ENCODE data around the gene SIRPA.

Gene SIRPA

DNA sequence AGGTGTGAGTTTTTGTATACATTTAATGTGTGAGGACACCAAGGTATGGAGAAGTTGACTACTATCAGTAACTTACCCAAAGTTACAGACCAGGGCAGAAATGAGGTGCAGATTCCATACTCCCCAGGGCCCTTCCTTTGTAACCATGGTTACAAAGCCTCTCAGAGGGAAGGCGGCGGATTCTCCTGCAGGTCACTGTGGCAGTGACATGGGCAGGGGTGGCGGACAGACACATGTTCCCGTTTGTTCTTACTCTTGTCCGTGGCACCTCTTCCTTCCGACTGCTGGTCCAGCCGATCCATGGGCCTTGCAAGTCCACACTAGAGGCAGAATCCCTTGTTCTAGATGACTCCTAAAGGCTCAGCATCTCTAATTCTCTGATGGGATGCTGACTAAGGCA lies 55.6 kb downstream of the SIRPA start:
- DNase-seq (ENCODE audit: low read depth) = no peak

DNA sequence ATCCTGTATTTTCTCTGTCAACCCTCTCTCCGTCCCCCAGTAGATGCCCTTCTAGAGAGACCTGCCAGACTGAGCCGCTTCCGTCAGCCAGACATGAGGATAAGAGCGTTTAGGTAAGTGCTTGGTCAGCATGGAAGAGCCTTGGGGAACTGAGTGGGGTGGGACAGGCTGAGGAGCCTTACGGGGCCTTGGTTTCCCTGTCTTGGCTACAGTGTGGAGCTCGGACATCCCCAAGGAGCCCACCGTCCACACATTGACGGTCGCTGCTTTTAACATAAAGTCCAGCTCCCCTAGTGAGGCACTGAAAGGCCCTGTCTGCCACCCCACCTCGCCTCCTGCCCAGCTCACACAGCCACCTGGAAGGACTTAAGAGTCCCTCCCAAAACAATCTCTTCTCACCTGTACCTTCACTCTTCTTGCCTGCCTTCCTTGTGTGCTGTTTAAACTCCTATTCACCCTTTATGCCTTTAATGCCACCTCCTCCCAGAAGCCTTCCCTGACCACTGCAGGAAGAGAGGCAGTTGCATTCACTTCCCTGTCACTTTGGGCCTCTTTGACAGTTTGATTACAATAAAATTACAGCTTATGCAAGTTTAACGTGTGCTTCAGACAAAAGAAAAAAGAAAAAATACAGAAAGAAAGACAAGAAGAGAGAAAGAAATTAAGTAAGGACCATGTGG lies 56.4 kb downstream of the SIRPA start:
- no peak for DNase-seq (ENCODE audit: low read depth)

DNA sequence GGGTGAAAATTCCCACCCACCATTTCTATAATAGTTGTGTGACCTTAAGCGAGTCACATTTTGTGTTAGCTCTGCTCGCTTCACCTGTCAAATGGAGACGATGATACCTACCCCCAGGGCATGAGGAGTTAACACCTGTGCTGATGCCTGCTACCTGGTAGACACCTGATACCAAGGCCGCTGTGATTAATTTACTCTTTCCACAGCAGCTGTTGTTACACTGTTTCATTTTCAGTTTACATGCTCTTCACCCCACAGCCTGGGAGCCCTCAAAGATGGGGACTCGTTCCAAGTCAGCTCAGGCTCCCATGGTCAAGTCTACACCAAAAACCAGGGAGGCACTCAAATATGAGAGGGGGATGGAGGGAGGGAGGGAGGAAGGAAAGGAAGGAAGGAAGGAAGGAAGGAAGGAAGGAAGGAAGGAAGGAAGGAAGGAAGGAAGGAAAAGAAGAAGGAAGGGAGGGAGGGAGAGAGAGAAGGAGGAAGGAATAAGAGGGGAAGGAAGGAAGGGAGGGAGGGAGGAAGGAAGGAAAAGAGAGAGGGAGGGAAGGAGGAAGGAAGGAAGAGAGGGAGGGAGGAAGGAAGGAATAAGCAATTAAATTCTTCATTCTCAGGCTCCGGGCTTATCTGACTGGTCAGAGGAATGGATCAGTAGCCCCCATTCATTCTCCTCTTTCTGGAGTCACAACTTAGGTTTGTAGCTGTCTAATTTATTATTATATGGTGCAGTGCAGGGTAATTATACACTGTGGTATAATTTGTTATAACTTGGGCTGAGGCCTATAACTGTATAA lies 57.7 kb downstream of the SIRPA start:
- no peak for DNase-seq (ENCODE audit: low read depth)

DNA sequence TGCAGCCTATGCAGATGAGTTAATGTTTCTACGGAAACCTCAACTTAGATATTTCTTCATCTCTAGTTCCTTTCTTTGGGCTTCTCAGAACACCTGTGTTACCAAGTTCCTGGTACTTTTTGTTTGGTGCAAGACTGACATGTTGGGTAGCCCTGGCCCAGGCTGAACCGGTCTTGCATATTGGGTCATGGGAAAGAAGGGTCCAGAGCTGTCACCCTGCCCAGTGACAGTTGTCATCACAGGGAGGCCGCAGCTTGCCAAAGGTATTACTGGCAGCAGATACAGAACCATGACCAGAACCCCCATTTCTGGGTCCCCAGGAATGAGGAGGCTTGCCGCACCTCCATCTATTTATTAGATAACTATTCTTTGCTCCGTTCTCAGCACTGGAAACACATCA lies 58.4 kb downstream of the SIRPA start:
- DNase-seq (ENCODE audit: low read depth) = no peak

DNA sequence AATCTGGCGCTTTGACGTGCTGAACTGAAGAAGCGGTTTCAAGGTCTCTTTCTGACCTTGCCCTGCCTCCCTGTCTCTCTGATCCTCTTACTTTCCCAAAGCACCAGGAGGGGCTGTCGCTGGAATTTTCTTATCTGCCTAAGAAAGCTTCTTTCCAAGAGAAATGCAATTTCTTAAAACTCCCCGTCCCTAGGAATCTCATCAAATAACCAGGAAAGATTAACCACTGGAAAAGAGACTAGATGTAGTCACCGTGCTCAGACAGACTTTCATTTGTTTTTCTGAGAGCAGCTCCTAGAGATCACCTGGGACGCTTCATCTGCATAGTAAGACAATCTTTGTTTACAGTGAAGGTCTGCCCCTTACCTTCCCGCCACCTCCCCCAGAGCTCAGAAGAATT lies 60.0 kb downstream of the SIRPA start:
- DNase-seq (ENCODE audit: low read depth) = no peak

DNA sequence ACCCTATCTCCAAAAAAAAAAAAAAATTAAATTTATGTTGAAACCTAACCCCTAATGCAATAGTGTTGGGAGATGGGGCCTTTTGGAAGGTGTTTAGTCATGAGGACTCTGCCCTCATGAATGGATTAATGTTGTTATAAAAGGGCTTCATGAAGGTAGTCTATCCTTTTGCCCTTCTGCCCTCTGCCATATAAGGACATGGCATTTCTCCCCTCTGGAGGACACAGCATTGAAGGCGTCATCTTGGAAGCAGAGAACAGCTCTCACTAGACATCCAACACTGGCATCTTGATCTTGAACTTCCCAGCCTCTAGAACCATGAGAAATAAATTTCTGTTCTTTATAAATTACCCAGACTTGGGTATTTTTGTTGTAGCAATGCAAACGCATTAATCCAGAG lies 63.2 kb downstream of the SIRPA start:
- DNase-seq (ENCODE audit: low read depth) = no peak

DNA sequence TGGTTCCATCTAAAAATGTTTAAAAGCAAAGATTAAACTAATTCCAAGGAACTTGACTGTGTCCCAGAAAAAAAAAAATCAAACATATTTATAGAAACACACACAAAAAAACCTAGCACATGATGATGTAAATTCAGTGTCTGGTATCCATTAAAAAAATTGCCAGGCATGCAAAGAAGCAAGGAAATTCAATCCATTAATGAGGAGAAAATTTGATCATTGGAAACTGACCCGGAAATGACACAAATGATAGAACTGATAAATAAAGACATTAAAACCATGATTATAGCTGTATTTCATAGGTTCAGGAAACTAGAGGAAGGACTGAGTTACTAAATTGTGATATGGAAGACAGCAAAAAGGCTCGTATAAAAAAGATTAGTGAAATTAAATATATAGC lies 63.9 kb downstream of the SIRPA start:
- no peak for DNase-seq (ENCODE audit: low read depth)

DNA sequence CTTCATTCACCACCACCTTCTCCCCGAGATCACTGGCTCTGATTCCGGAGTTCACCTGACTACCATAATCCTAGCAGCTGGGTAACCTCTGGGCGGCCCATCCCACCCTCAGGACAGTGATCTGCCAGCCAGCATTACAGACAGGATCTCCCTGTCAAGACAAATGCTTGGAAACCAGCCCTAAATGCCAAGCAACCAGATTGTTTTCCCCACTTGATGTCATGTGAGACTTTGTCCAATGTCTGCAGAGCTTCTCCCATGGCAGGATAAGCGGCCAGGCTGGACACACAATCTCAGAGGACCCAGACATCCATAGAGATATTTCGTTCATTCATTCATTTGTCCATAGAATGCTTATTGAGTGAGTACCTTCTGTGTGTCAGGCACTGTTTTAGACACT lies 66.2 kb downstream of the SIRPA start:
- DNase-seq (ENCODE audit: low read depth) = no peak

DNA sequence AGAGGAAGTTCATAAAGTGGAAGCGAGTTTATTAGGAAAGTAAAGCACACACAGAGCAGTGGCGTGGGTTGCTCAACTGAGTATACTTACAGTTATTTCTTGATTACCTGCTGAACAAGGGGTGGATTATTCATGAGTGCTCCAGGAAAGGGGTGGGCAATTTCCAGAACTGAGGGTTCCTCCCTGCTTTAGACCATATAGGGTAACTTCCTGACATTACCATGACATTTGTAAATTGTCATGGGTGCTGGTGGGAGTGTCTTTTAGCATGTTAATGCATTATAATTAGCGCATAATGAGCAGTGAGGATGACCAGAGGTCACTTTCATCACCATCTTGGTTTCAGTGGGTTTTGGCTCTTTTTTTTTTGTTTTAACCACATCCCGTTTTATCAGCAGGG lies 68.9 kb downstream of the SIRPA start:
- no peak for DNase-seq (ENCODE audit: low read depth)

DNA sequence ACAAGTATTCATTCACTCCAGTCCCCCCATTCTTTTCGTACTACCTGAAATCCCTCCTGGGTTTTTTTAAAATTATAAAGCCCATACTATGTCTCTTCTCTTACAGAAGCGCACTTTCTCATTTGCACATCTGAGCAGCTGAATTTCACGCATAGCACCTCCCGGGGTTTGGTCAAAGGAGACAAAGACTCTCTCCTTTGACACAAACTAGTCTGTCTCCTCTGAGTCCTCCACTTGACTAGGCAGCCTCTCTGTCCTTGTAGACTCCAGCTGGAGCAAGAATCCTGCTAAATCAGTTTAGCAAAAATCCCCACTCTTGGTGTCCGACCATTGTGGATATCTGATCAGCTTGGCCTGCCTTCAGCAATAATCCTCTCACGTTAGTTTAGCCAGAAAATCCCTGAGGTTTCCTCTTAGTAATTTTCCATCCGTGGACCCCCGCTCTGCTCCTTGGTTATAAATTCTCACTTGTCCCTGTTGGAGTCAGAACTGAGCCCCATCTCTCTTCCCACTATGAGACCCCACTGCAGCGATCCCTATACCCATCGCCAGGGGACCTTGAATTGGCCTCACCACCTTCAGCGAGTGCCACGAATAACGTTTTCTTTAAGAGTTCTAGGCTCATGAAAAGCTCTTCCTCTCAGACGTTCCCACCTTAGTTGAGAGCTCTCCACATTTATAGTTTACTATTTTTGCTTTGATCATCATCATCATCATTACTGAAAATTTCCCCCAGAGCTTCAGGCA lies 69.6 kb downstream of the SIRPA start:
- DNase-seq (ENCODE audit: low read depth) = no peak

DNA sequence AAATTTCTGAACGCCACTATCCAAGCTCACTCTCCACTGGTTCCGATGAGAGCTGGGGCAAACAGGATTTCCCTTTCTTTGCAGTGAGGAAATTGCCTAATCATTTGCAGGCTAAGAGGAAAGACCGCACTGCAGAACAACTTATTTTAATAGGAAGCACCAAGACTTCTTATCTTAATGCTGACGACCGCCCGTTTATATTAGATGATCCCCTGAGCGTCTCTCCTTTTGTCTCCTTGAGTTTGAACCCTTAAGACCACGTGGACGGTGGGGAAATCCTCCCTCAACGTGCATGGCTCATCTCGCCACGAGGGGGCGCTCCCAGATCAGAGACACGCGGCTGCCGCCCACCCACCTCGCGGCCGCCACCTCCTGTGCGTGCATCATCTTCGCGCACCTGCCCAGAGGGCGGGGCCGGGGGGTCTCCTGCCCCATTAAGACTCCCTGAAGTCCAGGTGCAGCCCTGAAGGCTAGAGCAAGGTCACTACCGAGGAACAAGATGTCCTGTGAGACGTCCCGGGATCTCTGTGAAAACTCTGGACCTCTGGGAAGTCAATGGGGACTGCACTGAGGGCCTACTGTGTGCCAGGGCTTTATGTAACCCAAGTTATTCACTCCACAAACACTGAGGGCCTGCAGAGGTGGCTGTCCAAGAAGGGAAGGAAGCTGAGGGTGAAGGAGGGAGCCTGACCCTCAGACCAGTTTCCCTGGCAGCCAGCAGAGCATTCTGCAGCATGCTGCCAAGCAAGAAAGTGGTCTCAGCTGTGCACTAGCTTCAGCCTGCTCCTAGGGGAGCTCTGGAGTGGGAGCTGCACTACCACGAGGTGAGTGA lies 70.5 kb downstream of the SIRPA start:
- peak; percentile 78 for DNase-seq (ENCODE audit: low read depth)

DNA sequence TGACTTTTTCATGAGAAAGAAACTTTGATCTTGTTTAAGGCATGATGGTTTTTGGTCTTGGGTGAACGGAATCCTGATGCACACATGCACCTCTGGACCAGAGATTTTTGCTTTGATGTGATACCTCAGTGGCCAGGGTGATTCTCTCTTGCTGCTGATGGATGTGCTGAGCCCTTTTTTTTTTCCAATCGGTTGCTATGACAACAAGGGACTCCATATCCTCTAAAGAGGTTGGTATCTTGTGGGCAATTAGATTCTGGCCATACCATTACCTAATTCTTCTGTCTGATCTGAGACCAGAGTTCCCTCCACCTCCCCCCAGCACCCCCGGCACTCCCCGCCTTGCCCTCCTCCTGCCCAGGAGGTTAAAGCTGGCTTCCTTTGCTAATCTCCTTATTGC lies 73.8 kb downstream of the SIRPA start:
- no peak for DNase-seq (ENCODE audit: low read depth)

DNA sequence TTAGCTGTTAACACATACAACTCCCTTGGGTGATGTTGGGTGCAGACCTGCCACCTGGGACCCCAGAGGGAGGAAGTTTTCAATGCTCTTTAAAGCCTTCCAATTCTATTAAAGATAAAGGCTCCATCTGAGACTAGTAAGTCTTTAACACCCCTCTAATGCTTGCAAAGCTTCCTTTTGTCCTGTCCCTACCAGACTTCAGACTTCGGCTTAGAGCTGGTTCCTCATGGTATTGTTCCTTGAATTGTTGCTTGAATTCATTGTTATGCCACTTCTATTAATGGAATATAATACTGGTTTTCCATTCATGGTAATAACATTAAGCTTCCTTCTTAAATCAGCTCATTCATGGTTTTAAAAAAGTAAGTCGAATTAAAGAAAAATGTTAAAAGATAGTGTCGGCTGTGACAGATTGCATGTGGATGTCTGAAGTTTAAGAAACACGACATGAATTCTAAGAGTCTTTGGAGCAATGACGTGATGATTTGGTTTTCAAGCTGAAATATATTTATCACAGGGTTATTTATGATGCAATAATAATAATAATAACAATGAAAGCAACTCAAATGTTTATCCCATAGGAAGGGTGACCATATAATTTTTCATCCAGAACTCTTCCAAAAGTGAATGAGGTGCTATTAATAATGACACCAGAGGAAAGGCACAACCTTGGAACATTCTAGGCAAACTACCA lies 76.8 kb downstream of the SIRPA start:
- no peak for DNase-seq (ENCODE audit: low read depth)

DNA sequence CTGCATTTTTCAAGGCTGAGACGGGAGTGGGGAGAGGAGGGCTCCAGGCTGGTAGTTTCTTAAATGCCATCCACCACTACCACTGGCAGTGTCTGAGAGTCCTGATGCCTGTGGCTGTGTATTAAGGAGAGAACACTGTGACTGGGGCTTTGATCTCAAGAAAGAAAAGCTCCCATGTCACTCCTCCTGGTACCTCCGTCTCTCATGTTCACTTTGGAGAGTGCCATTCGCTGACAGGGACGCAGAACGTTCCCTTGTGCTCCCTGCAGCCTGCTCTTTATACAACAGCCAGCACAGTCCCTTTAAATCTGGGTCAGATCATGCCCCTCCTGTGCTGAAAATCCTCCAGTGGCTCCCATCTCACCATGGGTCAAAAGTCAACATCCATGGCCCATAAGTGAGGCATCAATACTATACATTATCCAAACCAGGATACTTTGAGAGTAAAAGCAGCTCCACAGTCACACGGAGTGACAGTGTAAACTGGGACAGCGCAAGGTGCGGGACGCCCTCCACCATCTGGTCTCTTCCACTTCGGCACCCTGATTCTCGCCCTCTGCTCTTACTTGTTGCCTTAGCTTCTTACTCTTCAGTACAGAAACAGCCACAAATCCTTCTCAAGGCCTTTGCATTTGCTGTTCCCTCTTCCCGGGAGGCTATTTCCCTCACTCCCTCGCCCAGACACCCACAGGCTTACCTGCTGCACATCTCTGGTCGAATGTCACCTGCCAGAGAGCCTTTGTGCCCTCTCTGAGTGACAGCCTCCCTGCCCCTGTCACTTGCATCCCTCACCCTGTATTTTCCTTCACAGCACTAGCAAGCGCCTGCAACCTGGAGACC lies 78.6 kb downstream of the SIRPA start:
- no peak for DNase-seq (ENCODE audit: low read depth)

DNA sequence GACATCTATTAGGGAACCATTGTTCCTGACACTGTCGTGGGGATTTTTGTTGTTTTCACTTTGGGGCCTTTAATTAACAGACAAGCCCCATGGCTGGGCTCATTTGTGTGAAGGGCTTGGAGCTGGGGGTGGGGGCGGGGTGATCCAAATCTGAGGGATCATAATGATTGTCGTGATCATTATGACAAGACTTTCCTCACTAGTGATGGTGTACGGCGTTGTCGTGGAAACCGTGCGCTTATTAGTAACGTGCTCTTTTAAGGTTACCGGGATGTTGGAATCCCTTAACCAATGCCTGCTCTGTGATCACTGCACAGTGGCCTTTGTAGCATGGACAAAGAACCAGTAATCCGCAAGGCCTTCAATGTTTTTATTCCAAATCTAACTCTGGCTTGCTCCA lies 80.1 kb downstream of the SIRPA start:
- no peak for DNase-seq (ENCODE audit: low read depth)

DNA sequence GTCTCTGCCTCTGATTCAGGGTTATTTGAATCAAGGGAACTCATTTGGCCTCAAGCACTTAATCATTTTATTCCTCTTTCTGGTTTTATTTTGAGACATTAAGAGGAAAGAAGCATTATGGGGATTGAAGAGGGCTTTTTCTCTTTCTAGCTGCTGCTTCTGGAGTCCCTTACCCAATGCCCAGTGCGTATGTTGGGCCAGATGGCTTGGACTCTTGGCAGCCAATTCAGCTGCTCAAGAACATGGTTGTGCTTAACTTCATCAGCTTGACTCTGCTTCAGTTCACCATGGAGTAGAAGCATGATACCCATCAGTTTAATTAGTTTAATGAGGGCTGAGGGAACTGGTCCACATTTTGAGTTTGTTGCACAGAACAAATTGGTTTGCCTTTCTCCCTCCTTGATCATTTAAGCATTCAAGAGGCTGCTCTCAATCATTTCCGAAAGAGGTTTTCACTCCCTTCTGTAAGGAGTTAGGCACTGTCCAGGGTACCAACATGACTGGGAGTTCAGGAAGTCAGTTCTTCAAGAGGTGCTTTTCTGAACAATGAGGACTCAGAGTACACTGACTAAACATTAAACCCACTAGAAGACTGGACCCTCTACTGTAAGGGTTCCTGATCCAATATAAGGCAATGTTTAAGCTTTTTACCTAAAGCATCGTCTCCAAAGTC lies 84.0 kb downstream of the SIRPA start:
- no peak for DNase-seq (ENCODE audit: low read depth)

DNA sequence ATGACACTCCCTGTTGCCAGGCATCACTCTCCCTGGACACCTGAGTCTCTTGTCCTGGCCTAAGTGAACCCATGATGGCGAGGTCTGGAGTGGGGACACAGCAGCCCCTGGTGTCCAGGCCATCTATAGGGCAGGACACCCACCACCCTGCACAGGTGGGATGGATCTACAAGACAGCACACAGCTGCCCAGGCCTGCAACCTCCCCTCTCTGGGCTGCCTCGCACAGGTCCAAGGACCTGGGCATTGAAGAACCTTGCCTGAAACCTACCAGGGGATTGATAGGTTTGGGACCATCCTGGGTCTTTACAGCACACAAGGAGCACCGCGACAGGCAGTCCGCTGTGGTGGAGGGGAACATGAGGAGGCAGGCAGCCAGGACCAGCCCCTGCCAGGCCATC lies 87.5 kb downstream of the SIRPA start:
- DNase-seq (ENCODE audit: low read depth) = no peak

DNA sequence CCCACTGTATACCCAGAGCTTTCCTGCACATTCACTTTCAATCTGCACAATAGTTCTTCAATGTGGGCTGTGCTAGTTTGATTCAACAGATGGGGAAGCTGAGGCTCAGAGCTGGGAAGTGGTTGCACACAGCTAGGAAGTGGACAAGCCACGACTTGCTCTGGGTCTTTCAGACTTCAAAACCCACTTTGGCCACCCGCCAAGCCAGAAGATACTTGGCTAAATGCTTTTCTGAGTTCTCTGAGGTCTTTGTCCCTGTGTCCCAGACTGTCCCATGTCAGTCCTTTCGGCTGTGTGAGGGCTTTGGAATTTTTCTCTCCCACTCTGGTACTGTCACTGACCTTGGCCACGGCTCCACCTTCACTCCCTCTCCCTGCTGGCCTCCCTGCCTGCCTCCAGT lies 88.1 kb downstream of the SIRPA start:
- DNase-seq (ENCODE audit: low read depth) = no peak

DNA sequence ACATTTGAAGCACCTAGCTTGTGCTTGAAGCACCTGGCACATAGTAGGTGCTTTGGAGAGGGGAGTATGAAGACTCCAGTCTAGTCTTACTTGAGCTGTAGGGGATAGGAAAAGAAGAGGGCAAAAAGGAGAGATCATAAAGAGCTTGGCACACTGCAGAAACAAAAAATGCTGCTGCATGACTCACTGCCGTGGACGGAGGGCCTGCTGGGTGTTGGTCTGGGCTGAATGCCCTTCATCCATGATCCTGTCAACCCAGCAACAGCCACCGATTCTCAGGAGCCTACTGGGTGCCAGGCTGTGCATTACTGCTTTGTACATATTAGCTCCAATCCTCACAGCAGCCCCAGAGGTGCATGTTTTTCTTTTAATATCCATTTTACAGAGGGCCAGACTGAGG lies 92.6 kb downstream of the SIRPA start:
- DNase-seq (ENCODE audit: low read depth) = no peak
